ENCODE data around the gene TNK2. TPM values are rescaled to one million over a fixed set of nuclear protein-coding genes. Genes with fewer than 3 reads are reported as not detected.

Gene TNK2
- total and polyA plus RNA-seq, 7 donors, result 37.1 to 322 (median 67.1) TPM

- DNase-seq (no peak), ATAC-seq (no peak)
- H3K4me3 ChIP-seq, result no peak overlapping the region
- no peaks in the 10 kb centered on the region for H3K36me3 ChIP-seq (ENCODE audit: insufficient read depth in 1 of 2, low read depth in 1 of 2)
- peaks cover 0 to 8% (median 6%) of the 10 kb centered on the region in 3 donors for H3K27me3 ChIP-seq (ENCODE audit: insufficient read depth in 3 of 3, low read length in 2 of 3)
- no peak for TF ChIP-seq CTCF (IDR thresholded peaks at IDR 0.05)
- WGBS, 3 donors, result 84 to 88% (median 85%) methylated on average over 18 of the region's 18 CpGs
- no peak overlapping the region for H3K27ac ChIP-seq
- no peaks in the 10 kb centered on the region for H3K9me3 ChIP-seq
- H3K4me1 ChIP-seq, result no peaks in the 10 kb centered on the region
- intact Hi-C loops (cut with DNase I), result no loop called here
Observed at GRCh38 chr3:195815169-195815771, 93.1 kb downstream of the TNK2 start.

GRCh38 chr3:195813916-195814640, 94.3 kb downstream of the TNK2 start:
- TF ChIP-seq CTCF (IDR thresholded peaks at IDR 0.05), result no peak
- Histone ChIP-seq H3K4me3 (no peak overlapping the region), H3K9me3 (no peaks in the 10 kb centered on the region), H3K4me1 (no peaks in the 10 kb centered on the region), H3K27ac (no peak overlapping the region), H3K27me3 (ENCODE audit: insufficient read depth in 3 of 3, low read length in 2 of 3) (peaks cover 0 to 8% (median 6%) of the 10 kb centered on the region in 3 donors), H3K36me3 (ENCODE audit: insufficient read depth in 1 of 2, low read depth in 1 of 2) (no peaks in the 10 kb centered on the region)
- DNase-seq, result no peak
- intact Hi-C loops (cut with DNase I), result no loop called here
- ATAC-seq, result no peak
- WGBS, 3 donors, result 86 to 91% (median 88%) methylated on average over 24 of the region's 24 CpGs

Other genes with a start within 250 kb of the TNK2 start
- 1 to 10 TPM; 1.4 to 3.9 (median 1.6) TPM for gene MUC20, start 187.6 kb downstream of the TNK2 start, total RNA-seq
- 1 to 10 TPM; 1.3 to 2.1 (median 1.4) TPM for gene MUC20, start 187.6 kb downstream of the TNK2 start, polyA plus RNA-seq
- under 1 TPM in 2 of 4 donors, not detected in 2; 0.02 to 0.08 TPM for gene MUC4, start 96.6 kb downstream of the TNK2 start, total RNA-seq
- under 1 TPM in 1 of 3 donors, not detected in 2; 0.01 TPM for gene MUC4, start 96.6 kb downstream of the TNK2 start, polyA plus RNA-seq
- 100 to 1,000 TPM in 1 of 4 donors, 10 to 100 TPM in 3; 36.2 to 101 (median 63.0) TPM for gene TFRC, start 173.5 kb upstream of the TNK2 start, total RNA-seq
- gene TFRC, start 173.5 kb upstream of the TNK2 start, polyA plus RNA-seq, result 100 to 1,000 TPM in 1 of 3 donors, 10 to 100 TPM in 2; 36.3 to 208 (median 95.8) TPM

Measured in psoas muscle (tissue), 8 donors.